IMR-90 (cell line): ENCODE results near the gene HOXC5. TPM values are rescaled to one million over a fixed set of nuclear protein-coding genes. Genes with fewer than 3 reads are reported as not detected.

Experiments
- ATAC-seq: fragments of 200-7000 bp; cut with Tn5 transposase; 2 replicates; pipeline ENCODE4 v1.9.1; 2020; ENCODE audit warnings: low read depth, mild to moderate bottlenecking, moderate library complexity
- BruUV-seq: library from RNA; stranded (reverse); fragments of 400-500 nt; replicated peaks from 2 replicates; lab custom pipeline; 2021; lab: Mats Ljungman, UMichigan
- CTCF ChIA-PET: fragments of 300-600 bp; formaldehyde crosslinking; extraction: SDS; loops from one replicate; lab custom pipeline; 2021; ENCODE audit warnings: antibody characterized with exemption; lab: Yijun Ruan, JAX
- POLR2A ChIA-PET: fragments of 300-600 bp; sonication (Branson Sonifier 250); formaldehyde crosslinking; loops from one replicate; lab custom pipeline; 2022; ENCODE audit warnings: antibody characterized with exemption; ENCODE audit not compliant: unreplicated experiment; lab: Charles Lee
- DNase-seq: peaks from one replicate; pipeline ENCODE4 v3.0.0; 2013
- H2AFZ ChIP-seq: replicated peaks from 2 replicates; pipeline ENCODE3; 2013; ENCODE audit warnings: low read length, mild to moderate bottlenecking; ENCODE audit not compliant: poor library complexity
- H2AK5ac ChIP-seq: 2 replicates; pipeline ENCODE4 v1.6.1; 2013; ENCODE audit warnings: low read depth, low read length, inconsistent platforms
- H2AK9ac ChIP-seq: replicated peaks from 2 replicates; pipeline ENCODE3; 2013; ENCODE audit warnings: mild to moderate bottlenecking, low read depth, low read length, moderate library complexity; ENCODE audit not compliant: poor library complexity
- H2BK120ac ChIP-seq: 2 replicates; pipeline ENCODE4 v1.6.1; 2013; ENCODE audit warnings: low read depth, low read length, inconsistent platforms
- H2BK15ac ChIP-seq: 3 replicates; pipeline ENCODE4 v1.6.1; 2013; ENCODE audit warnings: low read depth, low read length, inconsistent platforms
- H2BK20ac ChIP-seq: 2 replicates; pipeline ENCODE4 v1.6.1; 2013; ENCODE audit warnings: low read depth, mild to moderate bottlenecking, inconsistent platforms, low read length, moderate library complexity
- H2BK5ac ChIP-seq: 2 replicates; pipeline ENCODE4 v1.6.1; 2013; ENCODE audit warnings: mild to moderate bottlenecking, low read depth, low read length, inconsistent platforms; ENCODE audit not compliant: poor library complexity, severe bottlenecking
- H3K14ac ChIP-seq: replicated peaks from 2 replicates; pipeline ENCODE4 v1.6.1; 2013; ENCODE audit warnings: low read depth, low read length, inconsistent platforms
- H3K18ac ChIP-seq: 2 replicates; pipeline ENCODE4 v1.6.1; 2013; ENCODE audit warnings: low read depth, low read length, control low read depth
- H3K23ac ChIP-seq: 2 replicates; pipeline ENCODE4 v1.6.1; 2013; ENCODE audit warnings: low read depth, low read length, inconsistent platforms
- H3K27ac ChIP-seq: 2 replicates; pipeline ENCODE4 v1.5.1; 2013; ENCODE audit warnings: mild to moderate bottlenecking, control low read depth, low read length; ENCODE audit not compliant: insufficient read depth
- H3K27me3 ChIP-seq: 2 replicates; pipeline ENCODE4 v1.6.1; 2013; ENCODE audit warnings: low read length; ENCODE audit not compliant: control insufficient read depth, insufficient read depth
- H3K36me3 ChIP-seq: 2 replicates; pipeline ENCODE4 v1.6.1; 2013; ENCODE audit warnings: low read length, mixed read lengths; ENCODE audit not compliant: control insufficient read depth, insufficient read depth
- H3K4ac ChIP-seq: 2 replicates; pipeline ENCODE4 v1.6.1; 2013; ENCODE audit warnings: low read depth, low read length, inconsistent platforms
- H3K4me1 ChIP-seq: 2 replicates; pipeline ENCODE4 v1.6.1; 2013; ENCODE audit warnings: low read length, mixed read lengths; ENCODE audit not compliant: control insufficient read depth, insufficient read depth
- H3K4me2 ChIP-seq: 2 replicates; pipeline ENCODE4 v1.6.1; 2013; ENCODE audit warnings: low read depth, mild to moderate bottlenecking, control low read depth, low read length, moderate library complexity
- H3K4me3 ChIP-seq: 2 replicates; pipeline ENCODE4 v1.5.1; 2013; ENCODE audit warnings: low read depth, mild to moderate bottlenecking, control low read depth, low read length, moderate library complexity; ENCODE audit not compliant: insufficient read depth
- H3K56ac ChIP-seq: 2 replicates; pipeline ENCODE4 v1.6.1; 2013; ENCODE audit warnings: low read length, inconsistent platforms; ENCODE audit not compliant: insufficient read depth; ENCODE audit errors: extremely low read depth
- H3K79me1 ChIP-seq, 2 experiments: 2 replicates each; pipeline ENCODE4 v1.6.1; 2013; ENCODE audit warnings: low read length in 2 of 2, inconsistent platforms in 1 of 2, low read depth in 1 of 2
- H3K9ac ChIP-seq: 2 replicates; pipeline ENCODE4 v1.6.1; 2013; ENCODE audit warnings: low read depth, low read length, control low read depth
- H3K9me1 ChIP-seq: 2 replicates; pipeline ENCODE4 v1.6.1; 2013; ENCODE audit warnings: low read length, inconsistent platforms; ENCODE audit not compliant: insufficient read depth
- H3K9me3 ChIP-seq: 2 replicates; pipeline ENCODE4 v1.6.1; 2013; ENCODE audit warnings: low read length; ENCODE audit not compliant: control insufficient read depth, insufficient read depth
- H4K20me1 ChIP-seq: 2 replicates; pipeline ENCODE4 v1.6.1; 2013; ENCODE audit warnings: low read length, inconsistent platforms; ENCODE audit not compliant: insufficient read depth
- H4K5ac ChIP-seq: 2 replicates; pipeline ENCODE4 v1.6.1; 2013; ENCODE audit warnings: mild to moderate bottlenecking, low read depth, low read length, control low read depth
- H4K8ac ChIP-seq, 2 experiments: 2 replicates each; pipeline ENCODE4 v1.6.1; 2013; ENCODE audit warnings: low read depth in 2 of 2, low read length in 2 of 2, control low read depth in 1 of 2, inconsistent platforms in 1 of 2
- H4K91ac ChIP-seq: 2 replicates; pipeline ENCODE4 v1.6.1; 2013; ENCODE audit warnings: low read depth, low read length, inconsistent platforms; ENCODE audit not compliant: insufficient read depth
- BHLHE40 ChIP-seq: fragments of 150-350 bp; IDR thresholded peaks from 2 replicates; pipeline ENCODE4 v1.6.1; 2016; ENCODE audit warnings: mild to moderate bottlenecking, low read depth, low read length
- CEBPB ChIP-seq: IDR thresholded peaks from 2 replicates; pipeline ENCODE4 v1.6.1; 2012; ENCODE audit warnings: low read depth, low read length, improper control_type of control experiment
- CHD1 ChIP-seq: IDR thresholded peaks from 2 replicates; pipeline ENCODE4 v1.6.1; 2012; ENCODE audit warnings: low read depth, low read length, improper control_type of control experiment
- CTCF ChIP-seq: conservative IDR thresholded peaks from 2 replicates; pipeline ENCODE4 v1.5.1; 2012; ENCODE audit warnings: mild to moderate bottlenecking, low read depth, low read length, improper control_type of control experiment
- MAFK ChIP-seq: IDR thresholded peaks from 2 replicates; pipeline ENCODE4 v1.6.1; 2012; ENCODE audit warnings: low read depth, low read length, improper control_type of control experiment
- MAZ ChIP-seq: IDR thresholded peaks from 2 replicates; pipeline ENCODE4 v1.6.1; 2012; ENCODE audit warnings: low read depth, mild to moderate bottlenecking, low read length, improper control_type of control experiment, moderate library complexity, borderline replicate concordance
- RFX5 ChIP-seq: IDR thresholded peaks from 2 replicates; pipeline ENCODE4 v1.8.0; 2012; ENCODE audit warnings: low read depth, mild to moderate bottlenecking, low read length, moderate library complexity
- SMC3 ChIP-seq: fragments of 150-350 bp; IDR thresholded peaks from 2 replicates; pipeline ENCODE4 v1.6.1; 2016; ENCODE audit warnings: low read depth, mild to moderate bottlenecking, antibody characterized with exemption, low read length, moderate library complexity
- USF2 ChIP-seq: fragments of 150-350 bp; IDR thresholded peaks from 2 replicates; pipeline ENCODE4 v1.6.1; 2017; ENCODE audit warnings: mild to moderate bottlenecking, antibody characterized with exemption, low read length, low read depth
- WGBS, 2 experiments: methylation state at CpG; one replicate each; pipeline versions ENCODE4 v1.1.5 to v1.1.7; 2013; ENCODE audit warnings: missing lambda C conversion rate in 2 of 2; ENCODE audit not compliant: insufficient read length in 1 of 2; ENCODE audit errors: extremely low coverage in 2 of 2; 5-methylcytosine and 5-hydroxymethylcytosine counted together
- dilution Hi-C: fragments of 300-500 bp; cut with HindIII; formaldehyde crosslinking; loops from one replicate; pipeline ENCODE4 v1.14.3; 2018; ENCODE audit warnings: low sequenced_read_pairs; ENCODE audit not compliant: unreplicated experiment
- in situ Hi-C: fragments of 300-500 bp; cut with MboI; formaldehyde crosslinking; loops from 3 replicates; pipeline ENCODE4 v1.14.3; 2019; ENCODE audit warnings: low sequenced_read_pairs, inconsistent platforms, mixed read lengths
- intact Hi-C: fragments of 100-400 bp; cut with micrococcal nuclease; formaldehyde crosslinking; loops from 2 replicates; pipeline ENCODE4 v1.10.0; 2022
- polyA plus RNA-seq, 3 experiments: library from polyadenylated mRNA; depleted of rRNA; stranded (reverse); fragments of >200 nt; gene quantifications; 2 replicates each; pipeline ENCODE4 v1.2.3, GENCODE V29; 2012; ENCODE audit warnings: low replicate concordance in 1 of 3
- total RNA-seq: library from RNA; depleted of rRNA; stranded (reverse); fragments of >200 nt; gene quantifications from 2 replicates; pipeline ENCODE4 v1.2.3, GENCODE V29; 2012

The HOXC5 gene
- total and polyA plus RNA-seq, 2 of the 4 experiments (the other 2 are of a cell fraction) = not detected

- Histone ChIP-seq H4K8ac (no peak overlapping the region), H3K56ac (no peak overlapping the region), H3K4me3 (no peak overlapping the region), H3K36me3 (no peaks in the 10 kb centered on the region), H2BK15ac (no peak overlapping the region), H3K23ac (no peak overlapping the region), H3K27ac (no peak overlapping the region), H4K20me1 (no peaks in the 10 kb centered on the region), H3K9me1 (no peaks in the 10 kb centered on the region), H2BK20ac (no peak overlapping the region), H2BK120ac (no peak overlapping the region), H3K4ac (no peak overlapping the region), H3K14ac (no peak overlapping the region), H3K27me3 (peaks cover 78% of the 10 kb centered on the region), H4K91ac (no peak overlapping the region), H2BK5ac (no peak overlapping the region), H4K5ac (no peak overlapping the region), H2AFZ (no peak overlapping the region), H3K9me3 (no peaks in the 10 kb centered on the region), H2AK9ac (no peak overlapping the region), H3K18ac (no peak overlapping the region), H3K79me1 (no peaks in the 10 kb centered on the region), H3K4me2 (no peak overlapping the region), H2AK5ac (no peak overlapping the region), H3K4me1 (no peaks in the 10 kb centered on the region), H3K9ac (no peak overlapping the region)
- no TSS peak for BruUV-seq
- DNase-seq (no peak), ATAC-seq (no peak)
- TF ChIP-seq USF2 (no peak), BHLHE40 (no peak), SMC3 (no peak), CEBPB (no peak), CTCF (no peak), MAZ (no peak), CHD1 (no peak), MAFK (no peak), RFX5 (no peak)
- CTCF ChIA-PET = no interaction called here
- intact Hi-C loops (no loop called here), dilution Hi-C loops (no loop called here), in situ Hi-C loops (no loop called here)
- no CpG with 5 or more reads among the region's 3 CpGs for WGBS, 2 experiments
- POLR2A ChIA-PET = no interaction called here
Observed at GRCh38 chr12:54048406-54049093, 15.7 kb downstream of the HOXC5 start.
